ENCODE measurements around the gene OMD. TPM values are rescaled to one million over a fixed set of nuclear protein-coding genes. Genes with fewer than 3 reads are reported as not detected.

OMD gene
- total RNA-seq, 4 donors from 2014 or later, result 11.4 to 45.2 (median 22.2) TPM

DNA sequence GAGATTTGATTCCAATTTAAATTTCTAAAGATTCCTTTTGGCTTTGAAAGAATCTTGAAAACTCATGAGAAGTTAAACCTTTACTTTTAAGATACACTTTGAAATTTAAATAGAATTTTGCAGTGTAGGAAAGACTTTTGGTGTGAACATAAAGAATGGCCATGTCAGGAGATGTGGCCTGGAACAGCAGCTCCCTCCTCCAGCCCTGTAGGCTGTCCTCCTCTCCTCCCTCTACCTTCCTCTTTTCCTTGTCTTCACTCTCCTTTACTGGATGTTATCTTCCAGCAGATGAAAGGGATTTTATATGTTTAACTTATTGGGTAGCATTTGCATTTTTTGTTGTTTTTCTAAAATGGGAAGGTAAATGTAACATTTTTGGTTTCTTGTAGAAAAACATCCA, 39.1 kb upstream of the OMD start:
- TF ChIP-seq EP300 (IDR thresholded peaks at IDR 0.05) (no peak), POLR2AphosphoS5 (IDR thresholded peaks at IDR 0.05) (no peak), POLR2A (IDR thresholded peaks at IDR 0.05) (no peak)
- TF ChIP-seq, protein P1, sequence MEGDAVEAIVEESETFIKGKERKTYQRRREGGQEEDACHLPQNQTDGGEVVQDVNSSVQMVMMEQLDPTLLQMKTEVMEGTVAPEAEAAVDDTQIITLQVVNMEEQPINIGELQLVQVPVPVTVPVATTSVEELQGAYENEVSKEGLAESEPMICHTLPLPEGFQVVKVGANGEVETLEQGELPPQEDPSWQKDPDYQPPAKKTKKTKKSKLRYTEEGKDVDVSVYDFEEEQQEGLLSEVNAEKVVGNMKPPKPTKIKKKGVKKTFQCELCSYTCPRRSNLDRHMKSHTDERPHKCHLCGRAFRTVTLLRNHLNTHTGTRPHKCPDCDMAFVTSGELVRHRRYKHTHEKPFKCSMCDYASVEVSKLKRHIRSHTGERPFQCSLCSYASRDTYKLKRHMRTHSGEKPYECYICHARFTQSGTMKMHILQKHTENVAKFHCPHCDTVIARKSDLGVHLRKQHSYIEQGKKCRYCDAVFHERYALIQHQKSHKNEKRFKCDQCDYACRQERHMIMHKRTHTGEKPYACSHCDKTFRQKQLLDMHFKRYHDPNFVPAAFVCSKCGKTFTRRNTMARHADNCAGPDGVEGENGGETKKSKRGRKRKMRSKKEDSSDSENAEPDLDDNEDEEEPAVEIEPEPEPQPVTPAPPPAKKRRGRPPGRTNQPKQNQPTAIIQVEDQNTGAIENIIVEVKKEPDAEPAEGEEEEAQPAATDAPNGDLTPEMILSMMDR (IDR thresholded peaks at IDR 0.05), result no peak
- ATAC-seq, result no peak
- H3K9me3 ChIP-seq, result no peaks in the 10 kb centered on the region

DNA sequence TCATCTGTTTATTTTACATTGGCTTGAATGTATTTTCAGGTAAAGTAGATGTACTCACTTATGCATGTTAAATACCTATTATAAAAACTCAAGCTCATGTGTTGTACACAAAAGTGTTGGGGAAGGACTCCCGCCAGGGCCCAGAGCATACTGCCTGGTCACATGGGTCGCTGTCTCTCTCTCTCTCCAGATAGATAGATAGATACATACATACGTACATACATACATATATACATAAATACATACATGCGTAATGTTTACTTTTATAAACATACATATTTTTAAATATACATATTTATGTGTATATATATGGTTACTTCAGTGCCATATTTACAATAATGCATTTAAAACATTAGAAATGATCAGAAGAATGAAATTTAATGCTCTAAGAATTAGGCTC, 33.3 kb upstream of the OMD start:
- WGBS, 2 donors (ENCODE audit: low coverage in 1 of 2), result 94 to 100% methylated on average over 2 to 4 of the region's 4 CpGs
- Histone ChIP-seq H3K27me3 (no peaks in the 10 kb centered on the region), H3K27ac (no peak overlapping the region), H3K4me1 (no peaks in the 10 kb centered on the region), H3K4me3 (no peak overlapping the region), H3K9me3 (no peaks in the 10 kb centered on the region), H3K36me3 (no peaks in the 10 kb centered on the region)
- TF ChIP-seq EP300 (IDR thresholded peaks at IDR 0.05), result no peak
- TF ChIP-seq, protein P1 (IDR thresholded peaks at IDR 0.05), result no peak
- no peak for TF ChIP-seq POLR2AphosphoS5 (IDR thresholded peaks at IDR 0.05)
- TF ChIP-seq POLR2A (IDR thresholded peaks at IDR 0.05), result no peak
- no peak for ATAC-seq

More for the DNA sequence above, 39.1 kb upstream of the OMD start:
- Histone ChIP-seq H3K36me3 (no peaks in the 10 kb centered on the region), H3K27ac (peak overlapping the region; percentile 74 to 84 (median 80)), H3K4me1 (peaks cover 0 to 22% (median 7%) of the 10 kb centered on the region in 3 donors), H3K27me3 (no peaks in the 10 kb centered on the region), H3K4me3 (no peak overlapping the region)

DNA sequence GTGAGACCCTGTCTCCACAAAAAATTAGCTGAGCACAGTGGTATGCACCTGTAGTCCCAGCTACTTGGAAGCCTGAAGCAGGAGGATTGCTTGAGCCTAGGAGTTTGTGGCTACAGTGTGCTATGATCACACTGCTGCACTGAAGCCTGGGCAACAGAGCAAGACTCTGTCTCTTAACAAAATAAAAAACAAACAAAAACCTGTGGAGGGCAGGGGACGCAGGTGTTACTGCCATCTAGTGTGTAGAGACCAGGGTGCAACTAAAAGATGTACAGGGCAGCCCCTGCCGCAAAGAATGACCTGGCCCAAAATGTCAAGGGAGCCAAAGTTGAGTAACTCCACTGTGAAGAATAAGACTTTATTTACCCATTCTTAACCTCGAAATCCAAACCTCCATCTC, 30.9 kb upstream of the OMD start:
- Histone ChIP-seq H3K27ac (no peak overlapping the region), H3K4me1 (no peaks in the 10 kb centered on the region), H3K9me3 (no peaks in the 10 kb centered on the region), H3K4me3 (no peak overlapping the region), H3K27me3 (no peaks in the 10 kb centered on the region), H3K36me3 (no peaks in the 10 kb centered on the region)
- ATAC-seq, result no peak
- WGBS, 2 donors (ENCODE audit: low coverage in 1 of 2), result 79 to 100% methylated on average over 3 of the region's 3 CpGs
- TF ChIP-seq, protein P1 (IDR thresholded peaks at IDR 0.05), result no peak
- TF ChIP-seq POLR2AphosphoS5 (IDR thresholded peaks at IDR 0.05), result no peak
- no peak for TF ChIP-seq POLR2A (IDR thresholded peaks at IDR 0.05)
- no peak for TF ChIP-seq EP300 (IDR thresholded peaks at IDR 0.05)

DNA sequence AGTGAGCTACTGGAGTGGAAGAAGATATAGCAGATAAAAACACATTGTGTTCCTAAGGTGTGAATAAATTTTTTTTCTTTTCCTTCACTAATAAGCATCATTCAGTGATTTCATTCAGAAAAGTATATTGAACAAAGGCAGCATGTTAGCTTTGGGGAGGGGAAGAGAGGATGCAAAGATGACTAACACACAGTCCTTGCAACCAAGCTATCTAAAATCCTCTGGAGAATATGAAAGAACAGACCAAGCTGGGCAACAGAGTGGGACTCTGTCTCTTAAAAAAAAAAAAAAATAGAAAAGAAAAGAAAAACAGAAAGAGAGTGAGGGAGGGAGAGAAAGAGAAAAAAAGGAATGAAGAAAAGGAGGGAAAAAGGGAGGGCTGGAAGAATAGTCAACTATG, 22.3 kb upstream of the OMD start:
- H3K4me3 ChIP-seq, result no peak overlapping the region
- no peaks in the 10 kb centered on the region for H3K27me3 ChIP-seq
- H3K4me1 ChIP-seq, result no peaks in the 10 kb centered on the region
- H3K27ac ChIP-seq, result no peak overlapping the region
- H3K36me3 ChIP-seq, result no peaks in the 10 kb centered on the region
- TF ChIP-seq POLR2A (IDR thresholded peaks at IDR 0.05) (no peak), POLR2AphosphoS5 (IDR thresholded peaks at IDR 0.05) (no peak), EP300 (IDR thresholded peaks at IDR 0.05) (no peak)
- TF ChIP-seq, protein P1 (IDR thresholded peaks at IDR 0.05), result no peak
- H3K9me3 ChIP-seq, result no peaks in the 10 kb centered on the region
- no peak for ATAC-seq

DNA sequence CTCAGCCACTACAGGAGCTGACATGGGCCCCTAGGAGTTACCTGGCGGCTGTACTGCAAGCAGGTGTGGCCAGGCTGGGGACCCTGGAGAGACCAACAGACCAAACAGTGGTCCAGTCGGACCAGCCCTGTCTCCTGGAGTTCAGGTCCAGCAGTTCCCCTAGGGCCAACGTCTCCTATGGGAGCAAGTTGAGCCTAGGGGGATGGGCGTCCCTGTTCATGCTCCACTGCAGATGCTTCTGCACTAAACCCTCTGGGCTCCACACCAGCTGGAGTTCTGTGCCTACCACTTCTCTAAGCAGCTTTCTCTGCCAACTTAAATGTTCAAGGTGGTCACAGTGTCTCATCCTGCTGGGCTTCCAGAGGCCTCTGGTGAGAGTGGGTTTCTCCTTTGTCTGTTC, 20.6 kb upstream of the OMD start:
- no peaks in the 10 kb centered on the region for H3K27me3 ChIP-seq
- H3K4me1 ChIP-seq, result peaks cover 0 to 3% (median 0%) of the 10 kb centered on the region in 3 donors
- ATAC-seq, result no peak
- no peak for TF ChIP-seq POLR2AphosphoS5 (IDR thresholded peaks at IDR 0.05)
- no peak for TF ChIP-seq EP300 (IDR thresholded peaks at IDR 0.05)
- TF ChIP-seq POLR2A (IDR thresholded peaks at IDR 0.05), result no peak
- TF ChIP-seq, protein P1 (IDR thresholded peaks at IDR 0.05), result no peak
- WGBS, 2 donors (ENCODE audit: low coverage in 1 of 2), result 80% methylated on average over 1 of the region's 4 CpGs; no CpG with 5 or more reads in 1 of the 2 donors
- no peaks in the 10 kb centered on the region for H3K9me3 ChIP-seq
- H3K27ac ChIP-seq, result no peak overlapping the region
- no peak overlapping the region for H3K4me3 ChIP-seq
- no peaks in the 10 kb centered on the region for H3K36me3 ChIP-seq
